Gastrocnemius medialis (tissue), 4 donors: Measurements from ENCODE around the gene ATP11A.

Source experiments
- CTCF ChIP-seq, 5 experiments: fragments of 450-650 bp in 3 of 5; fragments of 200-600 bp in 2 of 5; sonication (generic) in 2 of 5; IDR thresholded peaks in 4 of 5; conservative IDR thresholded peaks in 1 of 5; 1 replicate in 4 of 5; 2 replicates in 1 of 5; pipeline ENCODE4 v1.5.1; 2016 to 2019; ENCODE audit warnings: antibody characterized with exemption in 5 of 5, mild to moderate bottlenecking in 3 of 5, moderate library complexity in 3 of 5
- POLR2A ChIP-seq, 2 donors: fragments of 450-650 bp; IDR thresholded peaks; one replicate each; pipeline ENCODE4 v1.6.1; 2017; ENCODE audit warnings: antibody characterized with exemption in 2 of 2, mild to moderate bottlenecking in 2 of 2, moderate library complexity in 2 of 2

DNA sequence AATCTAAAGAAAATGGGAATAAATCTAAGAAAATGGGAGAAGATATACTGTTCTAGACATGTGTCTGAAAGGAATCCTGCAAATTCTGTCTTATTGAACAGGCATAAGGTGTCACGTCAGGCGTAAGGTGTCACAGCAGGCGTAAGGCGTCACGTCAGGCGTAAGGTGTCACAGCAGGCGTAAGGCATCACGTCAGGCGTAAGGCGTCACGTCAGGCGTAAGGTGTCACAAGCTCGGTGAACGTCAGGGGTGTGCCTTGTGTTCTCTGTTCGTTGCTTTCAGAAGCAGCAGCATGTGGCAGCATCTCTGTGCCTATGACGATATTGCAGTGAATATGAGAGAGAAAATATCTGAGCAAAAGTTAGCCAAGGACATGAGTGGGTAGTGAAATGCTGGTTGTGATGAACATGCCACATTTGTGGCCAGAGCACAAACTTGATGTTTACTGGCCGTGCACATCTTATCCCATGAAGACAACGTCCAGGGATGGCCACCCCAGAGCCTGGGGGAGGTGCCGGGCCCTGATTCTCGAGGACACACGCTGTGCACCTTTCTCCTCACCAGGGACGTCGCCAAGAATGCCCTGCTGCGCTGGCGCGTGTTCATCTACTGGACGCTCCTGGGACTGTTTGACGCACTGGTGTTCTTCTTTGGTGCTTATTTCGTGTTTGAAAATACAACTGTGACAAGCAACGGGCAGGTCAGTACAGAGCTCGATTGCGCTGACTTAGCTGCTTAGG, 172.2 kb downstream of the ATP11A start:
- TF ChIP-seq CTCF (IDR thresholded peaks at IDR 0.05 in 4 of 5, conservative IDR thresholded peaks at IDR 0.05 in 1 of 5) = no peak
- TF ChIP-seq POLR2A (IDR thresholded peaks at IDR 0.05) = no peak
